ENCODE measurements around the gene RHOG.

The RHOG gene

DNA sequence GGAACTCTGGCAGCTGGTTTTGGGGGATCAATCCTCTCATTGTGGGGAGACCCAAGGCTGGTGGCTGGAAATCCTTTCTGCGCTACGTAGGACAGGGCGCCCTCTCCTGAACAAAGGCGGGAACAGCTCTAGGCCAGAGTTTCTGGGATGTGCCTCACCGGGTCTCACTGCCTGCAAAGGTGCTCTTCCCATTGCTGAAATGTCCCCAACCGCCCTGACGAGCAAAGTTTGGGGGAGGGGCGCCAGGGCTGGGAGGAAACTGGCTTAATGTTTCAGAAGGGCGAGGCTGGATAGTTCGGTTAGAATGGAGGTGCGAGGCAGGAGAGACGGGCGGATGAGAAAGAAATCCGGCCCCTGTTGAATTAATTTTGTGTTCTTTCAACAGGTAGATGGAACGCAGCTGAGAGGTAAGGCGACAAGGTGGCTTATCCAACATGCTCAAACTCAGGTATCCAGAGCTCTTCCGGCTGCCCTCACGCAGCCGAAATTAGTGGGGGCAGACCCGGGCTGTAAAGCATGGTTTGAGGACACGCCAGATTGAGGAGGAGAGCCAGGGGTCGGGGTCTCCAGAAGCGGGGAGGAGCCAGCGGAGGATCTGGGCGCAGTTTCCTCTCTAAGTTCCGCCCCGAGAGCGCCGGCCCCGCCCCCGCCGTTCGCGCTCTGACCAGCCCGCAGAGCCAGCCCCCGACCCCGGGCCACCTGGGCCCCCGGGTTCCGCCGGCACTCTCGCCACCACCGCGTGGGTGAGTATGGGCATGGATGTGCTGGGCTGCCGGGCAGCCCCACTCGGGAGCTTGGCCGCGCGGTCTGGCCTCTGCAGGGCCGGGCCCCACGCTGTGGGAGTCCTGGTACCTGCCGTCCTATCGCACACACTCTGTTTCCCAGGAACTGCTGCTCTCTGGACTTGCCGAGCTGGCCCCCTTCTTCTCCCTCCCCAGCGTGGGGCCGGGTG is 32.6 kb downstream of the RHOG start, which contains the start of gene PGAP2:
PGAP2 (plus strand) TSS at position 652 of the 952 bp plus-strand sequence. CDS start 2,700 bp downstream, outside the sequence.
- Histone ChIP-seq H3K4me3 (ENCODE audit: control insufficient read depth in 1 of 7, extremely low read depth in 1 of 7, insufficient read depth in 4 of 7, low read depth in 2 of 7, low read length in 6 of 7) (peak within 1 kb of the TSS; percentile 71 to 98 (median 91)), H3K9me3 (ENCODE audit: control extremely low read depth in 1 of 5, control insufficient read depth in 4 of 5, insufficient read depth in 2 of 5, low read depth in 1 of 5, low read length in 4 of 5) (no peaks in the 10 kb centered on the region), H3K27me3 (replicated peaks in 2 of 5; ENCODE audit: control insufficient read depth in 4 of 5, insufficient read depth in 5 of 5, low read length in 4 of 5) (no peaks in the 10 kb centered on the region), H3K4me1 (ENCODE audit: control extremely low read depth in 1 of 4, control insufficient read depth in 4 of 4, insufficient read depth in 4 of 4, low read length in 3 of 4) (peaks cover 0 to 19% (median 12%) of the 10 kb centered on the region in 4 experiments), H3K27ac (ENCODE audit: insufficient read depth in 1 of 2, low read depth in 1 of 2, low read length in 2 of 2, poor library complexity in 1 of 2, severe bottlenecking in 2 of 2) (peak within 1 kb of the TSS; percentile 46 to 82), H3K36me3 (ENCODE audit: control insufficient read depth in 4 of 4, insufficient read depth in 4 of 4, low read length in 3 of 4) (peaks cover 0 to 12% (median 2%) of the 10 kb centered on the region in 4 experiments)
- WGBS (ENCODE audit: insufficient coverage): 0% methylated on average over 36 of the region's 55 CpGs
- CTCF ChIA-PET: interaction anchor here (0.9 to 11.6 kb wide), 23 partner anchors 12 to 265 kb away, joined by 3 to 136 read pairs (median 6); partner anchors contain the start of genes NUP98, RHOG and STIM1
- peak; percentile 57 to 70 (median 65) for DNase-seq
- POLR2A ChIA-PET: interaction anchor here (0.5 to 2.2 kb wide), 7 partner anchors 12 to 199 kb away, joined by 3 to 9 read pairs (median 3); no protein-coding TSS in a partner anchor

DNA sequence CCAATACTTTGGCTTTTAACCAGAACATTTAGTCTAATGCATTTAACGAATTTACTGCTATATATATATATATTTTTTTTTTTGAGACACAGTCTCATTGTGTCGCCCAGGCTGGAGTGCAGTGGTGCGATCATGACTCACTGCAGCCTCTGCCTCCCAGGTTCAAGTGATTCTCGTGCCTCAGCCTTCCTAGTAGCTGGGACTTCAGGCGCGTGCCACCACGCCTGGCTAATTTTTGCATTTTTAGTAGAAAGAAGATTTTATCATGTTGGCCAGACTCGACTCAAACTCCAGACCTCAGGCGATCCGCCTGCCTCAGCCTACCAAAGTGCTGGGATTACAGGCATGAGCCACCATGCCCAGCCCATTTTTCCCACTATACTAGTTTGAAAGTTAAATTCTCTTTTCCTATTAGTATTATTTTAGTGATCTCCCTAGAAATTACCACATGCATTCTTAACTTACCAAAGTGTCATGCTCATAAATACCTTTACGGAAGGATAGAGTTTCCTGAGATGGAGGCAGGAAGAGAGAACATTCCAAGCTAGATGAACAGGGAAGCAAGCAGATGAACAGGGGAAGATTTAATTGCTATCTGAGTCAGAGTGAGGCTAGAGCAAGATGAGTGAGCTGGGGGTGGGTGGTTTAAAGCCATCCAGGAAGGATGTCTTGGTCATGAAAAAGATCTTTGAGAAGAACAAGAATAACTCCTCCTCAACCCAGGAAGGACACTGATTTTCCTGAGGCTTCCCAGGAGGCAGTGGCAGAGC is 36.8 kb downstream of the RHOG start:
- no peak overlapping the region for H3K4me3 ChIP-seq (ENCODE audit: control insufficient read depth in 1 of 7, extremely low read depth in 1 of 7, insufficient read depth in 4 of 7, low read depth in 2 of 7, low read length in 6 of 7)
- DNase-seq: no peak
- no peaks in the 10 kb centered on the region for H3K27me3 ChIP-seq (replicated peaks in 2 of 5; ENCODE audit: control insufficient read depth in 4 of 5, insufficient read depth in 5 of 5, low read length in 4 of 5)
- no peaks in the 10 kb centered on the region for H3K9me3 ChIP-seq (ENCODE audit: control extremely low read depth in 1 of 5, control insufficient read depth in 4 of 5, insufficient read depth in 2 of 5, low read depth in 1 of 5, low read length in 4 of 5)
- 88% methylated on average over 6 of the region's 11 CpGs for WGBS (ENCODE audit: insufficient coverage)
- POLR2A ChIA-PET: interaction anchor here (0.6 kb wide), 1 partner anchor 16 kb away, joined by 7 read pairs; no protein-coding TSS in a partner anchor
- peaks cover 0 to 12% (median 10%) of the 10 kb centered on the region in 4 experiments for H3K4me1 ChIP-seq (ENCODE audit: control extremely low read depth in 1 of 4, control insufficient read depth in 4 of 4, insufficient read depth in 4 of 4, low read length in 3 of 4)
- CTCF ChIA-PET: interaction anchor here (0.7 to 7.5 kb wide), 5 partner anchors 10 to 45 kb away, joined by 3 to 136 read pairs (median 3); no protein-coding TSS in a partner anchor
- H3K36me3 ChIP-seq (ENCODE audit: control insufficient read depth in 4 of 4, insufficient read depth in 4 of 4, low read length in 3 of 4): no peaks in the 10 kb centered on the region
- no peak overlapping the region for H3K27ac ChIP-seq (ENCODE audit: insufficient read depth in 1 of 2, low read depth in 1 of 2, low read length in 2 of 2, poor library complexity in 1 of 2, severe bottlenecking in 2 of 2)

DNA sequence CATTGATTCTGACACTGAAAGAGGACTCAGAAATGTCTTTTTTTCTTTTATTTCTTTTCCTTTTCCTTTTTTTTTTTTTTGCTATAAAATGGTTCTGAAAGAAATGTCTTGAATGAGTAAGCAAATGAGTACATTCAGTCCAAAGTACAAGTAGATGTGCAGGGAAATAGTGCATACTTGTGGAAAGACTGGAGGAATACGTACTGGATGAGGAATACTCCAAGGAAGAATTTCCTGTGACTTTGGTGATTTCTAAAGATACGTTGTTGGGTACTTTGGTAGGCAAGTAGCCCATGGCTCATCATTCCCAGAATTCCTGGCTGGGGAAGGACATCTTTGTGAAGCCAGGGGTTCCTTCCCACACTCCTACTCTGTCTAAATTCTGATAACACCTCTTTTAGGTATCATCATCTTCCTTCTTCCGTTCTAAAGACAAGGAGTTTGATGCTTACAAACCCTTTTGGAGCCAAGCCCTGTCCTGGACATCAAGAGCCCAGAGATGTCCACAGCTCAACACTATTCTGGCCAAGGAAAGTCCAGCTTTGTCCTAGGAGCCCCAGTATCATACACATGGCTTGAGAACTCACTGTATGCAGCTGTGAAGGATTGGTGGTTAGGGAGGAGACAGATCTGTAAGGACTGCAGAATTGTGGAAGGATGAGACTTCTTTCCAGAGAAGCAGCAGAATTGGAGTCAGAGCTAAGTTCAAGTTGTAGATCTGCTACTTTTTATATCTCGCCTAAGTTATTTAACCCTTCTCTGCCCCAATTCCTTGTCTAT is 38.6 kb downstream of the RHOG start:
- no peak overlapping the region for H3K27ac ChIP-seq (ENCODE audit: insufficient read depth in 1 of 2, low read depth in 1 of 2, low read length in 2 of 2, poor library complexity in 1 of 2, severe bottlenecking in 2 of 2)
- DNase-seq: no peak

DNA sequence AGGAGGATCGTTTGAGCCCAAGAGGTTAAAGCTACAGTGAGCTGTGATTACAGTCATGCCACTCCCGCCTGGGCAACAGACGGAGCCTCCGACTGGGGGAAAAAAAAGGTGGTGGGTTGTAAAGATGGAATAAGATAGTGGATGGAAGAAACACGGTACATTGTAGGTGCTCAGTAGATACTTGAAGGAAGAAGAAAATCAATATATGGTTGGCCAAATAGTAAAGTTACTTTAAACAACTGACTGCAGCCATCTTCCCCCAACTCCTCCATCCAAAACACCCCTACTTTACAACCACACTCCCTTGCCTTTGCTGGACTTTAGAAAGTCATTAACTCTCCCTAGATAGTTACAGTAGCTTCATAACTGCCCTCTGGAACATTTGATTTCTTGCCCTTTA is 40.9 kb downstream of the RHOG start:
- ChIA-PET POLR2A (no interaction called here), CTCF (interaction anchor here (0.7 to 7.0 kb wide), 5 partner anchors 8 to 34 kb away, joined by 3 to 49 read pairs (median 4); partner anchors contain the start of gene PGAP2)
- H3K9me3 ChIP-seq (ENCODE audit: control extremely low read depth in 1 of 5, control insufficient read depth in 4 of 5, insufficient read depth in 2 of 5, low read depth in 1 of 5, low read length in 4 of 5): no peaks in the 10 kb centered on the region
- H3K27ac ChIP-seq (ENCODE audit: insufficient read depth in 1 of 2, low read depth in 1 of 2, low read length in 2 of 2, poor library complexity in 1 of 2, severe bottlenecking in 2 of 2): no peak overlapping the region
- WGBS (ENCODE audit: insufficient coverage): 100% methylated on average over 2 of the region's 5 CpGs
- H3K36me3 ChIP-seq (ENCODE audit: control insufficient read depth in 4 of 4, insufficient read depth in 4 of 4, low read length in 3 of 4): peaks cover 0 to 2% (median under 1%) of the 10 kb centered on the region in 4 experiments
- no peaks in the 10 kb centered on the region for H3K27me3 ChIP-seq (replicated peaks in 2 of 5; ENCODE audit: control insufficient read depth in 4 of 5, insufficient read depth in 5 of 5, low read length in 4 of 5)
- H3K4me1 ChIP-seq (ENCODE audit: control extremely low read depth in 1 of 4, control insufficient read depth in 4 of 4, insufficient read depth in 4 of 4, low read length in 3 of 4): peaks cover 9 to 29% (median 24%) of the 10 kb centered on the region in 4 experiments
- DNase-seq: no peak
- no peak overlapping the region for H3K4me3 ChIP-seq (ENCODE audit: control insufficient read depth in 1 of 7, extremely low read depth in 1 of 7, insufficient read depth in 4 of 7, low read depth in 2 of 7, low read length in 6 of 7)

More for the DNA sequence above, 38.6 kb downstream of the RHOG start:
- WGBS (ENCODE audit: insufficient coverage): 93% methylated on average over 2 of the region's 4 CpGs
- Histone ChIP-seq H3K4me3 (ENCODE audit: control insufficient read depth in 1 of 7, extremely low read depth in 1 of 7, insufficient read depth in 4 of 7, low read depth in 2 of 7, low read length in 6 of 7) (no peak overlapping the region), H3K9me3 (ENCODE audit: control extremely low read depth in 1 of 5, control insufficient read depth in 4 of 5, insufficient read depth in 2 of 5, low read depth in 1 of 5, low read length in 4 of 5) (no peaks in the 10 kb centered on the region), H3K36me3 (ENCODE audit: control insufficient read depth in 4 of 4, insufficient read depth in 4 of 4, low read length in 3 of 4) (no peaks in the 10 kb centered on the region), H3K4me1 (ENCODE audit: control extremely low read depth in 1 of 4, control insufficient read depth in 4 of 4, insufficient read depth in 4 of 4, low read length in 3 of 4) (peaks cover 0 to 9% (median 5%) of the 10 kb centered on the region in 4 experiments), H3K27me3 (replicated peaks in 2 of 5; ENCODE audit: control insufficient read depth in 4 of 5, insufficient read depth in 5 of 5, low read length in 4 of 5) (no peaks in the 10 kb centered on the region)
- CTCF ChIA-PET: interaction anchor here (1.2 kb wide), 1 partner anchor 10 kb away, joined by 3 read pairs; no protein-coding TSS in a partner anchor
- POLR2A ChIA-PET: no interaction called here

DNA sequence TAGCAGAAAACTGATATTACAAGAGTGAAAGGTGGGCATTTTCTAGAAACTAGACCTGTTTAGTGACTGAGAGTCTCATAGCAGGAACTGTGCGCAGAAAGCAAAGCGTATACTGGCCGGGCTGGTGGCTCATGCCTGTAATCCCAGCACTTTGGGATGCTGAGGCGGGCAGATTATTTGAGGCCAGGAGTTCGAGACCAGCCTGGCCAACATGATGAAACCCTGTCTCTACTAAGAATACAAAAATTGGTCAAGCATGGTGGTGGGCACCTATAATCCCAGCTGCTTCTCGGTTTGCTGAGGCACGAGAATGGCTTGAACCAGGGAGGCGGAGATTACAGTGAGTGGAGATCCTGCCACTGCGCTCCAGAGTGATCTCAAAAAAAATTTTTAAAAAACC is 41.6 kb downstream of the RHOG start:
- H3K4me3 ChIP-seq (ENCODE audit: control insufficient read depth in 1 of 7, extremely low read depth in 1 of 7, insufficient read depth in 4 of 7, low read depth in 2 of 7, low read length in 6 of 7): no peak overlapping the region
- H3K36me3 ChIP-seq (ENCODE audit: control insufficient read depth in 4 of 4, insufficient read depth in 4 of 4, low read length in 3 of 4): peaks cover under 1 to 7% (median 4%) of the 10 kb centered on the region in 4 experiments
- CTCF ChIA-PET: interaction anchor here (0.9 to 7.0 kb wide), 5 partner anchors 9 to 96 kb away, joined by 3 to 49 read pairs (median 7); partner anchors contain the start of gene PGAP2
- H3K27ac ChIP-seq (ENCODE audit: insufficient read depth in 1 of 2, low read depth in 1 of 2, low read length in 2 of 2, poor library complexity in 1 of 2, severe bottlenecking in 2 of 2): no peak overlapping the region
- no peaks in the 10 kb centered on the region for H3K27me3 ChIP-seq (replicated peaks in 2 of 5; ENCODE audit: control insufficient read depth in 4 of 5, insufficient read depth in 5 of 5, low read length in 4 of 5)
- 94% methylated on average over 6 of the region's 9 CpGs for WGBS (ENCODE audit: insufficient coverage)
- POLR2A ChIA-PET: no interaction called here
- H3K9me3 ChIP-seq (ENCODE audit: control extremely low read depth in 1 of 5, control insufficient read depth in 4 of 5, insufficient read depth in 2 of 5, low read depth in 1 of 5, low read length in 4 of 5): no peaks in the 10 kb centered on the region
- DNase-seq: no peak
- H3K4me1 ChIP-seq (ENCODE audit: control extremely low read depth in 1 of 4, control insufficient read depth in 4 of 4, insufficient read depth in 4 of 4, low read length in 3 of 4): peaks cover 9 to 35% (median 26%) of the 10 kb centered on the region in 4 experiments
